Neural crest cell (in vitro differentiated cells): ENCODE data around the gene HLA-C. TPM values are rescaled to one million over a fixed set of nuclear protein-coding genes. Genes with fewer than 3 reads are reported as not detected.

Experiments
- DNase-seq: peaks from one replicate; pipeline ENCODE4 v3.0.0; 2021; ENCODE audit warnings: low read depth, mixed read lengths, low spot score
- H3K27ac Mint-ChIP-seq: one replicate; pipeline ENCODE4 v1.8.0; 2021; ENCODE audit warnings: mild to moderate bottlenecking, mixed read lengths; ENCODE audit not compliant: unreplicated experiment
- H3K27me3 Mint-ChIP-seq: 2 replicates; pipeline ENCODE4 v1.8.0; 2021; ENCODE audit warnings: low read depth, mild to moderate bottlenecking, mixed read lengths
- H3K36me3 Mint-ChIP-seq: 2 replicates; pipeline ENCODE4 v1.8.0; 2021; ENCODE audit warnings: low read depth, mild to moderate bottlenecking, mixed read lengths
- H3K4me1 Mint-ChIP-seq: 2 replicates; pipeline ENCODE4 v1.8.0; 2021; ENCODE audit warnings: mixed read lengths
- H3K4me3 Mint-ChIP-seq: one replicate; pipeline ENCODE4 v1.8.0; 2021; ENCODE audit warnings: mild to moderate bottlenecking, mixed read lengths
- H3K9me3 Mint-ChIP-seq: 2 replicates; pipeline ENCODE4 v1.8.0; 2021; ENCODE audit warnings: mixed read lengths
- CTCF ChIP-seq: fragments of 200-600 bp; sonication (generic); conservative IDR thresholded peaks from 2 replicates; pipeline ENCODE4 v1.5.0; 2021; ENCODE audit warnings: antibody characterized with exemption, mild to moderate bottlenecking
- total RNA-seq: library from RNA; stranded (reverse); gene quantifications from 2 replicates; pipeline ENCODE4 v1.2.1, GENCODE V29; 2021

Gene HLA-C
- total RNA-seq, 1 donor from 2014 or later, result 72.4 TPM

GRCh38 chr6:31299947-31300346 is 28.1 kb upstream of the HLA-C start:
- H3K27ac Mint-ChIP-seq, result no peak overlapping the region
- no peak overlapping the region for H3K4me3 Mint-ChIP-seq
- no peak for DNase-seq
- TF ChIP-seq CTCF, result no peak
- peaks cover 3% of the 10 kb centered on the region for H3K9me3 Mint-ChIP-seq
- H3K36me3 Mint-ChIP-seq, result no peaks in the 10 kb centered on the region
- H3K27me3 Mint-ChIP-seq, result peaks cover 72% of the 10 kb centered on the region
- no peaks in the 10 kb centered on the region for H3K4me1 Mint-ChIP-seq

GRCh38 chr6:31299511-31299910 is 27.6 kb upstream of the HLA-C start:
- Mint-ChIP-seq H3K27me3 (peaks cover 76% of the 10 kb centered on the region), H3K4me1 (no peaks in the 10 kb centered on the region), H3K36me3 (no peaks in the 10 kb centered on the region), H3K4me3 (no peak overlapping the region), H3K27ac (no peak overlapping the region), H3K9me3 (peaks cover 3% of the 10 kb centered on the region)
- TF ChIP-seq CTCF, result no peak
- no peak for DNase-seq

GRCh38 chr6:31294056-31294455 is 22.2 kb upstream of the HLA-C start:
- no peak for TF ChIP-seq CTCF
- Mint-ChIP-seq H3K9me3 (peaks cover 3% of the 10 kb centered on the region), H3K4me1 (peaks cover 10% of the 10 kb centered on the region)

GRCh38 chr6:31293343-31293742 is 21.5 kb upstream of the HLA-C start:
- Mint-ChIP-seq H3K36me3 (no peaks in the 10 kb centered on the region), H3K27me3 (peaks cover 65% of the 10 kb centered on the region), H3K9me3 (peaks cover 3% of the 10 kb centered on the region), H3K4me1 (peaks cover 10% of the 10 kb centered on the region), H3K4me3 (no peak overlapping the region), H3K27ac (no peak overlapping the region)
- DNase-seq, result no peak
- TF ChIP-seq CTCF, result no peak

More at GRCh38 chr6:31294056-31294455, 22.2 kb upstream of the HLA-C start:
- no peak overlapping the region for H3K4me3 Mint-ChIP-seq
- DNase-seq, result no peak
- H3K27me3 Mint-ChIP-seq, result peaks cover 65% of the 10 kb centered on the region
- H3K27ac Mint-ChIP-seq, result no peak overlapping the region
- H3K36me3 Mint-ChIP-seq, result no peaks in the 10 kb centered on the region

GRCh38 chr6:31289788-31290187 is 17.9 kb upstream of the HLA-C start:
- no peak for TF ChIP-seq CTCF
- Mint-ChIP-seq H3K27me3 (peaks cover 38% of the 10 kb centered on the region), H3K27ac (no peak overlapping the region), H3K36me3 (no peaks in the 10 kb centered on the region), H3K9me3 (no peaks in the 10 kb centered on the region), H3K4me1 (peaks cover 10% of the 10 kb centered on the region), H3K4me3 (no peak overlapping the region)
- DNase-seq, result no peak

GRCh38 chr6:31287619-31288018 is 15.7 kb upstream of the HLA-C start:
- Mint-ChIP-seq H3K9me3 (peaks cover 3% of the 10 kb centered on the region), H3K27me3 (peaks cover 24% of the 10 kb centered on the region), H3K4me1 (peaks cover 10% of the 10 kb centered on the region), H3K4me3 (no peak overlapping the region), H3K36me3 (no peaks in the 10 kb centered on the region), H3K27ac (peak overlapping the region; percentile 64)
- TF ChIP-seq CTCF, result no peak
- DNase-seq, result no peak
